Measurements from ENCODE around the gene PICK1.

The PICK1 gene

GRCh38 chr22:38029901-38030300, 27.3 kb upstream of the PICK1 start:
- Mint-ChIP-seq H3K36me3 (ENCODE audit: low read depth) (no peaks in the 10 kb centered on the region), H3K4me3 (no peak overlapping the region), H3K27me3 (ENCODE audit: low read depth) (peaks cover 8% of the 10 kb centered on the region), H3K9me3 (no peaks in the 10 kb centered on the region), H3K4me1 (peaks cover 72% of the 10 kb centered on the region), H3K27ac (peak overlapping the region in 1 of 3 experiments; percentile 64)
- TF ChIP-seq CTCF (IDR thresholded peaks at IDR 0.05; ENCODE audit: unreplicated experiment in 3 of 3), result no peak

DNA sequence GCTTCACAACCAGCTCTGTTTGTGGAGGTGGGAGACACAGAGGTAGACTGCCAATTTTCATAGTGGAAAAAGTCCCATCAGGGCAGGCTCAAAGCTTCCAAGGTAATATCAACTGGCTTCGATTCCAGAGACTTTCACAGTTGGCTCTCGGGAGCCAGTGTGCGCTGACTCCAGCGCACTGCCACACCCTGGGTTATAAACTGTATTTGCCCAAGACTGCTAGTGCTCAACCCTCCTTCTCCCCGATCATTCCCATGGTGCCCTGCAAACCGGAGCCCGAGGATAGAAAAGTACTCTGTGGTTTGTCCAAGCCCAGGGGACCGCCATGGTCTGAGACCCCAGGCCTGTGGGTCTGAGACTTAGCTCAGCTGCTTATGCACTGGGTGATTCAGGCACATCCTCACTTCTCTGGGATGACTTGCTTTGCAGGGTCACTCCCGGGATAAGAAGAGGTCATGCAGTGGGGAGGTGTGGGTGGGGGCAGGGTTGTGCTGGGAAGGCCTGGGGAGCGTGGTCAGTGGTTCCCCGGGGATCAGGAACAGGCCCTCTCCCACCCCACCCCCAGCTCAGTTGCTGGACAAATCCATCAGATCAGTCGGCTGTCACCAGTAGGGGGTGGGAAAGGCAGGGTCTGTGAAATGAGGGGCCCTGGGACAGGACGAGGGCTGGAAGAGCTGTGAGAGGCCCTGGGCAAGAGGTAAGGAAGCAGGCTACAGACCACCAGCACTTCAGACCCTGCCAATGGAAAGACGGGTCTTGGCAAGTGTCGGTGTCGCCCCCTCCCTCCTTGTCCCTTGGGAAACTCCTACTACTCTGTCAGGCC, 26.7 kb upstream of the PICK1 start:
- Mint-ChIP-seq H3K4me3 (no peak overlapping the region), H3K36me3 (ENCODE audit: low read depth) (no peaks in the 10 kb centered on the region), H3K27me3 (ENCODE audit: low read depth) (peaks cover 8% of the 10 kb centered on the region), H3K4me1 (peaks cover 77% of the 10 kb centered on the region), H3K9me3 (no peaks in the 10 kb centered on the region), H3K27ac (peak overlapping the region in 2 of 3 experiments; percentile 55 to 64)
- no peak for TF ChIP-seq CTCF (IDR thresholded peaks at IDR 0.05; ENCODE audit: unreplicated experiment in 3 of 3)

GRCh38 chr22:38031491-38031890, 25.7 kb upstream of the PICK1 start:
- peaks cover 8% of the 10 kb centered on the region for H3K27me3 Mint-ChIP-seq (ENCODE audit: low read depth)
- no peak for TF ChIP-seq CTCF (IDR thresholded peaks at IDR 0.05; ENCODE audit: unreplicated experiment in 3 of 3)
- peak overlapping the region in 1 of 3 experiments; percentile 25 for H3K27ac Mint-ChIP-seq
- no peak overlapping the region for H3K4me3 Mint-ChIP-seq
- peaks cover 72% of the 10 kb centered on the region for H3K4me1 Mint-ChIP-seq
- H3K36me3 Mint-ChIP-seq (ENCODE audit: low read depth), result no peaks in the 10 kb centered on the region
- H3K9me3 Mint-ChIP-seq, result no peaks in the 10 kb centered on the region

DNA sequence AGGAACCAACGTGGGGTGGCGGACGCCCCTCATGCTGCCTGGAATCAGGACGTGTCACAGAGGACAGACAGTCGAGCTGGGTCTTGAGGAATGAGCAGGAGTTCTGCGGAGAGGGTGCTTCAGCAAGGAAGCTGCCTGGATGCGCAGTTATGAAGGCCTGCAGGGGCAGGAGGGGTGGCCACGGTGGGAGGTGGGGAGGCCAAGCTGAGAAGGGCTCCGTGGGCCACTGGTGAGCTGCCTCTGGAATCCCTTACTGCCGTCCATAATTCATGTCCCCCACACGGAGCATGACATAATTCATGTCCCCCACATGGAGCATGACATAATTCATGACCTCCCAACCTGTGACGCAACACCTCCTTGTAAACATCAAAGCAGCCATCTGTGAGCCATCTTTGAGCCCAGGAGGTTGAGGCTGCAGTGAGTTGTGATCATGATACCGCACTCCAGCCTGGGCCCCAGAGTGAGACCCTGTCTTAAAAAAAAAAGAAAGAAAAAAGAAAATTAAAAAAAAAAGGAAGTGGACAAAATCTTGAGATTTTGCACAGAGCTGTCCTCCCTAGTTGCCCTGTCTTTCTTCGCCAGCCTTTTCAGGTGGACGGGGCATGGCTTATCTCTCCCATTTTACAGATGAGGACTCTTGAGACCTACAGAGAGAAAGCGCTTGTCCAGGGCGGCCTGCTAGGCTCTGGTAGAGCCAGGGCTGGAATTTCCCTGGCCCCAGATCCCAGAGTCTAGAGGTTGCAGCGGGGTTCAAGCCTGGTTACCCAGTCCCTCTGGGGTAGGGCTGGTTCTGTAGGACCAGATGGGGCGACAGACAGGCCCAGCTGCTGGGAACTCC, 24.3 kb upstream of the PICK1 start:
- H3K27me3 Mint-ChIP-seq (ENCODE audit: low read depth), result peaks cover 8% of the 10 kb centered on the region
- no peaks in the 10 kb centered on the region for H3K36me3 Mint-ChIP-seq (ENCODE audit: low read depth)
- TF ChIP-seq CTCF (IDR thresholded peaks at IDR 0.05; ENCODE audit: unreplicated experiment in 3 of 3), result no peak
- peak overlapping the region in 1 of 3 experiments; percentile 51 for H3K4me3 Mint-ChIP-seq
- peak overlapping the region; percentile 68 to 87 (median 71) for H3K27ac Mint-ChIP-seq
- H3K9me3 Mint-ChIP-seq, result no peaks in the 10 kb centered on the region
- peaks cover 66% of the 10 kb centered on the region for H3K4me1 Mint-ChIP-seq

- no peaks in the 10 kb centered on the region for H3K36me3 Mint-ChIP-seq (ENCODE audit: low read depth)
- H3K4me3 Mint-ChIP-seq, result peak overlapping the region; percentile 3 to 26 (median 4)
- TF ChIP-seq CTCF (IDR thresholded peaks at IDR 0.05; ENCODE audit: unreplicated experiment in 3 of 3), result no peak
- H3K9me3 Mint-ChIP-seq, result no peaks in the 10 kb centered on the region
- H3K4me1 Mint-ChIP-seq, result peaks cover 60% of the 10 kb centered on the region
- H3K27me3 Mint-ChIP-seq (ENCODE audit: low read depth), result peaks cover 4% of the 10 kb centered on the region
- peak overlapping the region; percentile 64 to 94 (median 88) for H3K27ac Mint-ChIP-seq
These were observed 23.5 kb upstream of the PICK1 start for GRCh38 chr22:38033522-38034277.
